Cardiac muscle cell (in vitro differentiated cells and primary cell): ENCODE data around the gene DDX39A. TPM values are rescaled to one million over a fixed set of nuclear protein-coding genes. Genes with fewer than 3 reads are reported as not detected.
"Not testable (repeated sequence)": the region's sequence is repeated elsewhere in the genome, so short reads cannot be mapped to it uniquely, and the experiment has no call there.

ENCODE experiments used
- DNase-seq, 2 donors: peaks; one replicate each; pipeline versions ENCODE4 v3.0.0 to v3.0.0-alpha.2; 2010 to 2017; ENCODE audit warnings: low read depth in 1 of 2, low spot score in 1 of 2
- H3K27ac ChIP-seq: fragments of 200-600 bp; sonication (generic); 2 replicates; pipeline ENCODE4 v1.5.1; 2016
- H3K27me3 ChIP-seq: fragments of 200-600 bp; sonication (generic); 2 replicates; pipeline ENCODE4 v1.6.0; 2016; ENCODE audit warnings: control low read depth
- H3K36me3 ChIP-seq: fragments of 200-600 bp; sonication (generic); 2 replicates; pipeline ENCODE4 v1.5.1; 2016; ENCODE audit warnings: control low read depth
- H3K4me1 ChIP-seq: fragments of 200-600 bp; sonication (generic); 2 replicates; pipeline ENCODE4 v1.8.1; 2017; ENCODE audit warnings: low read depth, mild to moderate bottlenecking, mixed run types
- H3K4me3 ChIP-seq: fragments of 200-600 bp; sonication (generic); 2 replicates; pipeline ENCODE4 v1.5.1; 2016; ENCODE audit warnings: mild to moderate bottlenecking
- H3K9me3 ChIP-seq: fragments of 200-600 bp; sonication (generic); 2 replicates; pipeline ENCODE4 v1.5.1; 2017; ENCODE audit warnings: low read depth, mild to moderate bottlenecking, control low read depth
- polyA plus RNA-seq: library from polyadenylated mRNA; unstranded; fragments of >200 nt; fragmentation: Nextera tagmentation; extraction: Ambion mirVana; gene quantifications from 2 replicates; pipeline ENCODE4 v1.2.1, GENCODE V29; 2016
- total RNA-seq: library from RNA; depleted of rRNA; stranded (reverse); fragments of >200 nt; gene quantifications from 2 replicates; pipeline ENCODE4 v1.2.3, GENCODE V29; 2016
- TF ChIP-seq, protein P1 (sequence below): IDR thresholded peaks from 2 replicates; pipeline ENCODE4 v1.5.1; 2012; ENCODE audit warnings: low read depth, mild to moderate bottlenecking, low read length

DDX39A gene
- total and polyA plus RNA-seq, 2 experiments from 2014 or later = 73.3 to 77.0 TPM

DNA sequence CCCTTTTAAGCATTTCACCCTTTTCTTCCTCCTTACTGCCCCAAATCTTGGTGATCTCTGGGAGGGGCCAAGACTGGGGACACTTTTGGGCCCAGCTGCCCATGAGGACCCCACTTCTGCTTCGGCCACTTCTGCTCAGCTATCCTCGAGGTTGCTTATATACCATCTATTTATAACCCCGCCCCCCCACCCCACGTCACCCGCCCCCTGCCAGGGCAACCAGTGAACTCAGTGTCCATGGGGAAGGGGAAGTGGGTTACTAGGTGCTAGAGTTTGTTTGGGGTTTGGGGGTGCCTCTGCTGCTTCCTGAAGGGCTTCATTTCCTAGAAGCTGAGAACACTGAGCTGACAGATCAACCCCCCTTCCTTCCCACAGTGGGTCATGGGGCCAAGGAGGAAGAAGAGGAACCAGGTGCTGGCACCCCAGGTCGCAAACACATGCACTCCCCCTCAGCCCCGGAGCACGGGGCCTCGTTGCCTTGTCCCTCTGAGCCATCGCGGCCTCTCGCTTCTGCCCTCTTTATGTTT, 44.0 kb downstream of the DDX39A start:
- Histone ChIP-seq H3K4me3 (no peak overlapping the region), H3K36me3 (no peaks in the 10 kb centered on the region), H3K9me3 (no peaks in the 10 kb centered on the region), H3K4me1 (peaks cover 21% of the 10 kb centered on the region), H3K27ac (peak overlapping the region; percentile 94), H3K27me3 (no peaks in the 10 kb centered on the region)
- DNase-seq = no peak
- TF ChIP-seq, protein P1, sequence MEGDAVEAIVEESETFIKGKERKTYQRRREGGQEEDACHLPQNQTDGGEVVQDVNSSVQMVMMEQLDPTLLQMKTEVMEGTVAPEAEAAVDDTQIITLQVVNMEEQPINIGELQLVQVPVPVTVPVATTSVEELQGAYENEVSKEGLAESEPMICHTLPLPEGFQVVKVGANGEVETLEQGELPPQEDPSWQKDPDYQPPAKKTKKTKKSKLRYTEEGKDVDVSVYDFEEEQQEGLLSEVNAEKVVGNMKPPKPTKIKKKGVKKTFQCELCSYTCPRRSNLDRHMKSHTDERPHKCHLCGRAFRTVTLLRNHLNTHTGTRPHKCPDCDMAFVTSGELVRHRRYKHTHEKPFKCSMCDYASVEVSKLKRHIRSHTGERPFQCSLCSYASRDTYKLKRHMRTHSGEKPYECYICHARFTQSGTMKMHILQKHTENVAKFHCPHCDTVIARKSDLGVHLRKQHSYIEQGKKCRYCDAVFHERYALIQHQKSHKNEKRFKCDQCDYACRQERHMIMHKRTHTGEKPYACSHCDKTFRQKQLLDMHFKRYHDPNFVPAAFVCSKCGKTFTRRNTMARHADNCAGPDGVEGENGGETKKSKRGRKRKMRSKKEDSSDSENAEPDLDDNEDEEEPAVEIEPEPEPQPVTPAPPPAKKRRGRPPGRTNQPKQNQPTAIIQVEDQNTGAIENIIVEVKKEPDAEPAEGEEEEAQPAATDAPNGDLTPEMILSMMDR = no peak

DNA sequence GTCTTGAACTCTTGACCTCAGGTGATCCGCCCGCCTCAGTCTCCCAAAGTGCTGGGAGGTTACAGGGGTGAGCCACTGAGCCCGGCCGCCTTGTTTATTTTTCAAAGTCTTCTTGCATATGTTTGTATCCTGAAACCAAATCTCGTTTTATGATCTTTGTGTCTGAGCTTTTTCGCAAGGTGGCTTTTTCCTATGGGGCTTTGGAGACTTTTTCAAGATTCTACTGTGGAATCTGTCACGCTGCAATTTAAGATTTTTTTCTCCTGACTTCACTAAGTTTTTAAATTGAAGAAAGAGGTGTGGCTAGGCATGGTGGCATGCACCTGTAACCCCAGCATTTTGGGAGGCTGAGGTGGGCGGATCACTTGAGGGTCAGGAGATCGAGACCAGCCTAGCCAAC, 44.8 kb downstream of the DDX39A start:
- not testable (repeated sequence) for DNase-seq, H3K4me3 ChIP-seq, H3K27me3 ChIP-seq, H3K9me3 ChIP-seq, H3K36me3 ChIP-seq, H3K27ac ChIP-seq
- H3K4me1 ChIP-seq = peaks cover 27% of the 10 kb centered on the region

DNA sequence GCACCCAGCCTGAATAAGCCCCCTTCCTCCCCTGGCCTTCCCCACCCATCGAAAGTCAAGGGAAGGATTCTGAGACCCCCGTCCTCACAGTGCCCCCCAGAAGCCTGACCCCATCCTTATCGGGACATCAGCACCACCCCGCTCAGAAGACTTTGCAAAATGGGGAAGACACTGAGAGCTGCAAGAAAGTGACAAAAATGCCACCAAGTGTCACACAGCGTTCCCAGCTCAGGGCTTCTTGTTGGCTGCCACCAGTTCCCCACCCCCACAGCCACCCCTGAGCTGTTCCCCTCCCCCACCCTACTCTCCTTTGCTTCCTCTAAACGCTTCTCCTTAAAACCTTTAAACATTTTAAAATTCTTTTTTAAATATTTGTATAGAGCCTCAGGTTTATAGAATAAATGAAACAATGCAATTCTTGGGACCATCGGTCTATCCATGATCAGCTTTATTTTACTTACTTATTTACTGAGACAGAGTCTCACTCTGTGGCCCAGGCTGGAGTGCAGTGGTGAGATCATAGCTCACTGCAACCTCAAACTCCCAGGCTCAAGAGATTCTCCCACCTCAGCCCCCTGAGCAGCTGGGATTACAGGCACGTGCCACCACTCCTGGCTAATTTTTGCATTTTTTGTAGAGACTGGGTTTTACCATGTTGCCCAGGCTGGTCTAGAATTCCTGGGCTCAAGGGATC, 46.6 kb downstream of the DDX39A start:
- peaks cover 23% of the 10 kb centered on the region for H3K4me1 ChIP-seq
- not testable (repeated sequence) for H3K27me3 ChIP-seq, H3K27ac ChIP-seq, DNase-seq, H3K4me3 ChIP-seq, H3K9me3 ChIP-seq, H3K36me3 ChIP-seq

DNA sequence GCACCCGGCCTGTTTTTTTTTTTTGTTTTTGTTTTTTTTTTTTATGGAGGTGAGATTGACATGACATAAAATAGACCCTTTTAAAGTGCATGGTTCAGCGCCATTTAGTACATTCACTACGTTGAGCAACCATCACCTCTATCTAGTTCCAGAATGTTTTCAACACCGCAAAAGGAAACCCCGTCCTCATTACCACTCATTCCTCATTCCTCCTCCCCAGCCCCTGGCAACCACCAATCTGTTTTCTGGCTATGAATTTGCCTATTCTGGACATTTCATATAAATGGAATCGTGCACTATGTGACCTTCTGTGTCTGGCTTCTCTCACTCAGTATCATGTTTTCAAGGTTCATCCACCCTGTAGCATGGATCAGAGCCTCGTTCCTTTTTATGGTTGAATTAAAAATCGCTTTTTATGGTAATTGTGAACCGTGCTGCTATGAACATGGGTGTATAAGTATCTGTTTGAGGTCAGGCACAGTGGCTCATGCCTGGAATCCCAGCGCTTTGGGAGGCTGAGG, 47.8 kb downstream of the DDX39A start:
- no peaks in the 10 kb centered on the region for H3K27me3 ChIP-seq
- no peak overlapping the region for H3K4me3 ChIP-seq
- H3K36me3 ChIP-seq = no peaks in the 10 kb centered on the region
- DNase-seq = no peak
- no peak overlapping the region for H3K27ac ChIP-seq
- peaks cover 23% of the 10 kb centered on the region for H3K4me1 ChIP-seq
- TF ChIP-seq, protein P1 = no peak
- no peaks in the 10 kb centered on the region for H3K9me3 ChIP-seq

DNA sequence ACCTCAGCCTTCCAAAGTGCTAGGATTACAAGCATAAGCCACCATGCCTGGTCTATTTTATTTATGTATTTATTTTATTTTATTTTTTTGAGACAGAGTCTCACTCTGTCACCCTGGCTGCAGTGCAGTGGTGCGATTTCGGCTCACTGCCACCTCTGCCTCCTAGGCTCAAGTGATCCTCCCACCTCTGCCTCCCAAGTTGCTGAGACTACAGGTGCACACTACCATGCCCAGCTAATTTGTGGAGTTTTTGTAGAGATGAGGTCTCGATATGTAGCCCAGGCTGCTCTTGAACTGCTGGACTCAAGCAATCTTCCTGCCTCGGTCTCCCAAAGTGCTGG, 48.2 kb downstream of the DDX39A start:
- H3K27me3 ChIP-seq = no peaks in the 10 kb centered on the region
- no peak for DNase-seq
- no peak overlapping the region for H3K27ac ChIP-seq

DNA sequence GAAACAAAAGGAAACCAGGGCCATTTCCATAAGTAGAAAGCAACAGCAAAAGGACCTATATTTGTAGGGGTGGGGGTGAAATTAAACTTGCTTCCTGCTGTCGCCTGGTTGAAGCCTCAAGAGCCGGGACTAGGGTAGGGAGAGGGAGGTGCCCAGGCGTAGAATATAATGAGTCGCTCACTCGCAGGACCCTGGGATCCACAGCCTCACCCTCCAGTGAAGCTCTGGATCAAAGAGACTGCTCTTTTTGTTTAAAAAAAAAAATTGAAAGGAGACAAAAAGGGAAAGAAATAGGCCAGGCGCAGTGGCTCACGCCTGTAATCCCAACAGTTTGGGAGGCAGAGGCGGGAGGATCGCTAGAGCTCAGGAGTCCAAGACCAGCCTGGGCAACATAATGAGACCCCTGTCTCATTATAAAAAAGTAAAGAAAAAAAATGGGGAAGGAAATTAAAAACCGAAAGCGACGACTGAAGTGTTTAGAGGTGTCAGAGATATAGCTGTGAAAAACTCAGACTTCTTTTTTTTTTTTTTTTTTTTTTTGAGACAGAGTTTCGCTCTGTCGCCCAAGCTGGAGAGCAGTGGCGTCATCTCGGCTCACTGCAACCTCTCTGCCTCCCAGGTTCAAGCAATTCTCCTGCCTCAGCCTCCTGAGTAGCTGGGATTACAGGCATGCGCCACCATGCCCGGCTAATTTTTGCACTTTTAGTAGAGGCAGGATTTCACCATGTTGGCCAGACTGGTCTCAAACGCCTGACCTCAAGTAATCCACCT, 48.8 kb downstream of the DDX39A start:
- no peaks in the 10 kb centered on the region for H3K36me3 ChIP-seq
- H3K27ac ChIP-seq = peak overlapping the region; percentile 78
- H3K9me3 ChIP-seq = no peaks in the 10 kb centered on the region
- H3K27me3 ChIP-seq = no peaks in the 10 kb centered on the region
- no peak for DNase-seq
- no peak overlapping the region for H3K4me3 ChIP-seq
- H3K4me1 ChIP-seq = peaks cover 13% of the 10 kb centered on the region
- TF ChIP-seq, protein P1 = no peak

More for the DNA sequence above, 48.2 kb downstream of the DDX39A start:
- Histone ChIP-seq H3K4me3 (no peak overlapping the region), H3K4me1 (peaks cover 19% of the 10 kb centered on the region), H3K9me3 (no peaks in the 10 kb centered on the region), H3K36me3 (no peaks in the 10 kb centered on the region)
- TF ChIP-seq, protein P1 = no peak
